Lung (tissue), 12 donors: ENCODE results near the gene THAP7. TPM values are rescaled to one million over a fixed set of nuclear protein-coding genes. Genes with fewer than 3 reads are reported as not detected.

Source experiments
- ATAC-seq: fragments of 200-7000 bp; cut with Tn5 transposase; one replicate; pipeline ENCODE4 v1.9.1; 2020; ENCODE audit warnings: moderate number of reproducible peaks; ENCODE audit not compliant: insufficient read depth, low FRiP score
- DNase-seq, 3 donors: peaks; one replicate each; pipeline ENCODE4 v3.0.0-alpha.2; 2013 to 2017
- H3K27ac ChIP-seq, 2 donors: one replicate each; pipeline ENCODE4 v1.5.1; 2013; ENCODE audit warnings: mild to moderate bottlenecking in 2 of 2, moderate library complexity in 2 of 2, control low read depth in 1 of 2, inconsistent platforms in 1 of 2, low read depth in 1 of 2, low read length in 1 of 2
- H3K27me3 ChIP-seq, 3 donors: one replicate each; pipeline ENCODE4 v1.5.1; 2013; ENCODE audit warnings: low read length in 2 of 3; ENCODE audit not compliant: control insufficient read depth in 3 of 3, insufficient read depth in 3 of 3
- H3K36me3 ChIP-seq, 4 donors: one replicate each; pipeline ENCODE4 v1.5.1; 2013; ENCODE audit warnings: low read length in 4 of 4, mild to moderate bottlenecking in 1 of 4, moderate library complexity in 1 of 4; ENCODE audit not compliant: control insufficient read depth in 4 of 4, insufficient read depth in 4 of 4
- H3K4me1 ChIP-seq, 5 donors: one replicate each; pipeline ENCODE4 v1.5.1; 2013; ENCODE audit warnings: low read length in 5 of 5, mild to moderate bottlenecking in 2 of 5, moderate library complexity in 1 of 5; ENCODE audit not compliant: control insufficient read depth in 5 of 5, insufficient read depth in 5 of 5
- H3K4me3 ChIP-seq: one replicate; pipeline ENCODE4 v1.5.1; 2013; ENCODE audit warnings: mild to moderate bottlenecking, control low read depth, moderate library complexity
- H3K9ac ChIP-seq, 2 donors: one replicate each; pipeline ENCODE4 v1.5.1; 2013; ENCODE audit warnings: low read length in 2 of 2, control low read depth in 1 of 2; ENCODE audit not compliant: insufficient read depth in 1 of 2
- H3K9me3 ChIP-seq, 4 donors: one replicate each; pipeline ENCODE4 v1.5.1; 2013; ENCODE audit warnings: low read length in 3 of 4, mild to moderate bottlenecking in 1 of 4, moderate library complexity in 1 of 4; ENCODE audit not compliant: control insufficient read depth in 4 of 4, insufficient read depth in 3 of 4
- WGBS, 2 donors: extraction: QIAGEN DNeasy Blood & Tissue Kit; methylation state at CpG; one replicate each; pipeline ENCODE4 v1.1.7; 2013; 5-methylcytosine and 5-hydroxymethylcytosine counted together
- polyA plus RNA-seq, 2 donors: library from polyadenylated mRNA; stranded (reverse); fragments of 200-250 nt; gene quantifications; one replicate each; pipeline ENCODE4 v1.2.1, GENCODE V29; 2013
- total RNA-seq, 2 donors: library from RNA; depleted of rRNA in 1 of 2; stranded (reverse); fragments of >200 nt in 1 of 2; gene quantifications; one replicate each; pipeline ENCODE4 v1.2.1, GENCODE V29; 2014 to 2021
- TF ChIP-seq, protein P1 (sequence below): IDR thresholded peaks from 2 replicates; pipeline ENCODE4 v1.5.1; 2012; ENCODE audit warnings: mild to moderate bottlenecking; ENCODE audit errors: control extremely low read depth, extremely low read depth
- donor health status: control.
- donor health status: control.
- donor health status: Bipolar disorder and iron deficiency.
- donor health status: healthy.
- donor health status: DM: yes; HTN: yes; CAD: no.

The THAP7 gene
- total and polyA plus RNA-seq, 4 donors = 20.4 to 61.3 (median 27.6) TPM

DNA sequence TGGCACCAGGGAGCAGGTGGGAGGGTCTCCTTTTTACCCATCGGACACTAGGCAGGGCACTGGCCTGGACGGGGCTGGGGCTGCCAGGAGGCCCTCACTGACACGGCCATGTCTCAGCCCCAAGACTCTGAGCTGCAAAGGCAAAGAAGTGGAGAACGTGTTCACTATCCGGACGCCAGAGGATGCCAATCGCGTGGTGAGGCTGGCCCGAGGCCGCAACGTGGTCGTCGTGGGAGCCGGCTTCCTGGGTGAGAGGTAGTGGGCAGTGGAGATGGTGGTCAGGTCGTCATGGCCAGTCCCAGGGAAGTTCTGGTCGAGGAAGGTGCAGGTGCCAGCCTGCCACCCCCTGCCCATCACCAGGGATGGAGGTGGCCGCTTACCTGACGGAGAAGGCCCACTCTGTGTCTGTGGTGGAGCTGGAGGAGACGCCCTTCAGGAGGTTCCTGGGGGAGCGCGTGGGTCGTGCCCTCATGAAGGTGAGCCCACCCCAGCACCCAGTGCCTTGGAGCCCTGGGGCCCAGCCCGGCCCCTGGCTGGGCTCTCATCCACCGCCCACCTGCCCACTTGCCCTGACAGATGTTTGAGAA is 25.5 kb downstream of the THAP7 start:
- TF ChIP-seq, protein P1, sequence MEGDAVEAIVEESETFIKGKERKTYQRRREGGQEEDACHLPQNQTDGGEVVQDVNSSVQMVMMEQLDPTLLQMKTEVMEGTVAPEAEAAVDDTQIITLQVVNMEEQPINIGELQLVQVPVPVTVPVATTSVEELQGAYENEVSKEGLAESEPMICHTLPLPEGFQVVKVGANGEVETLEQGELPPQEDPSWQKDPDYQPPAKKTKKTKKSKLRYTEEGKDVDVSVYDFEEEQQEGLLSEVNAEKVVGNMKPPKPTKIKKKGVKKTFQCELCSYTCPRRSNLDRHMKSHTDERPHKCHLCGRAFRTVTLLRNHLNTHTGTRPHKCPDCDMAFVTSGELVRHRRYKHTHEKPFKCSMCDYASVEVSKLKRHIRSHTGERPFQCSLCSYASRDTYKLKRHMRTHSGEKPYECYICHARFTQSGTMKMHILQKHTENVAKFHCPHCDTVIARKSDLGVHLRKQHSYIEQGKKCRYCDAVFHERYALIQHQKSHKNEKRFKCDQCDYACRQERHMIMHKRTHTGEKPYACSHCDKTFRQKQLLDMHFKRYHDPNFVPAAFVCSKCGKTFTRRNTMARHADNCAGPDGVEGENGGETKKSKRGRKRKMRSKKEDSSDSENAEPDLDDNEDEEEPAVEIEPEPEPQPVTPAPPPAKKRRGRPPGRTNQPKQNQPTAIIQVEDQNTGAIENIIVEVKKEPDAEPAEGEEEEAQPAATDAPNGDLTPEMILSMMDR = no peak
- Histone ChIP-seq H3K4me3 (no peak overlapping the region), H3K36me3 (no peaks in the 10 kb centered on the region), H3K9ac (no peak overlapping the region), H3K27ac (no peak overlapping the region), H3K27me3 (peaks cover 0 to 3% (median 0%) of the 10 kb centered on the region in 3 donors), H3K4me1 (peaks cover 0 to 17% (median 3%) of the 10 kb centered on the region in 5 donors), H3K9me3 (peaks cover 0 to 3% (median 0%) of the 10 kb centered on the region in 4 donors)
- WGBS, 2 donors = 82 to 88% methylated on average over 24 of the region's 24 CpGs
- no peak for ATAC-seq
- no peak for DNase-seq

DNA sequence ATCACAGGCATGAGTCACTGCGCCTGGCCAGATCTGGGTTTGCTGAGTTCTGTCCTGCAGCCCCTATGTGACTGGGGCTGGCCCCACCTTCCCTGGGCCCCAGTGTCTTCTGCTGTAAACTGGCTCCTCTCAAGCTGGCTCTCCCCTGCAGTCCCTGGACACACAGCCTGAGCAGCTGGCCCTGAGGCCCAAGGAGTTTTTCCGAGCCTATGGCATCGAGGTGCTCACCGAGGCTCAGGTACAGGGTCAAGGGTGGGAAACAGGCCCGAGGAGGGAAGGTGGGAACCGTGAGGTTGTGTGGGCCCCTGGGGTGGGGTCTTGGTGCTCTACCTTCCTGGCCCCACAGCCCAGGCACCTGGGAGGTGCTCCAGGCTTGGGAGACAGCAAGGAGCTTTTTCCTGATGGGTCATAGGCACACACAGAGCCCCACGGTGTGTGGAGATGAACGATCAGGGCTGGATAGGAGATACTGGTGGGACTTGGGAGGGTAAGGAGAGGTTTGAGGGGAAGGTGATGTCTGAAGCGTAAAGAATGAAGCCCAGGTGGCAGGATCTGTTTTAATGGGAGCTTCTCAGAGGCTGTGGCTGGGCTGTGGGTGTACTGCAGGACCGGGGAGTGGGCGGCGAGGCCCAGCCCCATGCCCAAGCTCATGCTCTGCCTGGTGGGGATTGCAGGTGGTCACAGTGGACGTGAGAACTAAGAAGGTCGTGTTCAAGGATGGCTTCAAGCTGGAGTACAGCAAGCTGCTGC is 26.2 kb downstream of the THAP7 start:
- TF ChIP-seq, protein P1 = no peak

DNA sequence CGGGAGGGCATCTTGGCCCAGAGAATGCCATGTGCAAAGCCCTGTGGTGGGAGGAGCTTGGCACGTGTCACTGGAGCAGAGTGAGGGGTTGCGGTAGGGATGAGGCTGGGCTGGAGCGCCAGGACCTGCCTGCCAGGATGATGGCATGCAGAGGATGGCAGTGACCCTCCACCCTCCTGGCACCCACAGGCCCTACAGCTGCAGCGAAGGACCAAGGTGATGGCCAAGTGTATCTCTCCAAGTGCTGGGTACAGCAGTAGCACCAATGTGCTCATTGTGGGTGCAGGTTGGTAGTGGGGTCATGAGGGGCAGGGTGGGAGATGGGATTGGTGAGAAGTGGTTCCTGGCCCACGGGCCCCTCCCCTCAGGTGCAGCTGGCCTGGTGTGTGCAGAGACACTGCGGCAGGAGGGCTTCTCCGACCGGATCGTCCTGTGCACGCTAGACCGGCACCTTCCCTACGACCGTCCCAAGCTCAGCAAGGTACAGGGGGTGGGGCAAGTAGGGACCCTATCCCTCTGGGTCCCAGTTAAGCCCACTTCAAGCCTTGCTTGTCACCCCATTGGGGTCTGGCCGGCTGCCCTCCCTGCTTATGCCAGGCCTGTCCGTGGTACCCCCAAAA is 27.5 kb downstream of the THAP7 start:
- H3K27ac ChIP-seq = no peak overlapping the region
- no peak for ATAC-seq
- H3K4me3 ChIP-seq = no peak overlapping the region
- peaks cover 0 to 3% (median 0%) of the 10 kb centered on the region in 3 donors for H3K27me3 ChIP-seq
- no peaks in the 10 kb centered on the region for H3K36me3 ChIP-seq
- WGBS, 2 donors = 81 to 87% methylated on average over 16 of the region's 16 CpGs
- no peak for DNase-seq
- H3K4me1 ChIP-seq = peaks cover 0 to under 1% (median 0%) of the 10 kb centered on the region in 5 donors
- TF ChIP-seq, protein P1 = no peak
- H3K9me3 ChIP-seq = peaks cover 0 to 3% (median 0%) of the 10 kb centered on the region in 4 donors
- H3K9ac ChIP-seq = no peak overlapping the region

More for the DNA sequence above, 26.2 kb downstream of the THAP7 start:
- Histone ChIP-seq H3K36me3 (no peaks in the 10 kb centered on the region), H3K27me3 (peaks cover 0 to 3% (median 0%) of the 10 kb centered on the region in 3 donors), H3K27ac (no peak overlapping the region), H3K4me1 (peaks cover 0 to 11% (median 0%) of the 10 kb centered on the region in 5 donors), H3K9ac (no peak overlapping the region), H3K4me3 (no peak overlapping the region), H3K9me3 (peaks cover 0 to 3% (median 0%) of the 10 kb centered on the region in 4 donors)
- no peak for ATAC-seq
- DNase-seq = no peak
- 79 to 88% methylated on average over 14 of the region's 14 CpGs for WGBS, 2 donors
